Measurements from ENCODE around the gene PLA2G2E.
"Not testable (repeated sequence)": the region's sequence is repeated elsewhere in the genome, so short reads cannot be mapped to it uniquely, and the experiment has no call there.

PLA2G2E gene

GRCh38 chr1:19923137-19923952 is at the start of gene PLA2G2E:
Gene PLA2G2E, minus strand, starts transcription at chr1:19923617. Its CDS starts 58 bp downstream, at chr1:19923559.
- DNase-seq: no peak

GRCh38 chr1:19971664-19972063 is 48.2 kb upstream of the PLA2G2E start:
- DNase-seq: no peak

- DNase-seq: no peak
Observed at GRCh38 chr1:19969898-19970660, 46.7 kb upstream of the PLA2G2E start.

GRCh38 chr1:19967808-19968207 is 44.4 kb upstream of the PLA2G2E start:
- no peak for DNase-seq

GRCh38 chr1:19964542-19964941 is 41.1 kb upstream of the PLA2G2E start:
- DNase-seq: no peak

GRCh38 chr1:19963636-19964035 is 40.2 kb upstream of the PLA2G2E start:
- no peak for DNase-seq

GRCh38 chr1:19960591-19960990 is 37.2 kb upstream of the PLA2G2E start:
- DNase-seq: no peak

GRCh38 chr1:19957779-19958178 is 34.4 kb upstream of the PLA2G2E start:
- DNase-seq: no peak

- DNase-seq: no peak
Observed at GRCh38 chr1:19955534-19956170, 32.2 kb upstream of the PLA2G2E start.

- DNase-seq: no peak
Observed at GRCh38 chr1:19954059-19954458, 30.6 kb upstream of the PLA2G2E start.

GRCh38 chr1:19949016-19949415 is 25.6 kb upstream of the PLA2G2E start:
- DNase-seq: no peak

GRCh38 chr1:19946971-19947370 is 23.6 kb upstream of the PLA2G2E start:
- DNase-seq: no peak

GRCh38 chr1:19946331-19946751 is 22.9 kb upstream of the PLA2G2E start:
- DNase-seq: no peak

GRCh38 chr1:19945914-19946313 is 22.5 kb upstream of the PLA2G2E start:
- DNase-seq: no peak

- no peak for DNase-seq
Observed at GRCh38 chr1:19942657-19943056, 19.2 kb upstream of the PLA2G2E start.

- DNase-seq: no peak
Observed at GRCh38 chr1:19942088-19942487, 18.7 kb upstream of the PLA2G2E start.

GRCh38 chr1:19941206-19941568 is 17.8 kb upstream of the PLA2G2E start:
- DNase-seq: no peak

GRCh38 chr1:19940486-19941205 is 17.2 kb upstream of the PLA2G2E start:
- DNase-seq: no peak

GRCh38 chr1:19938472-19938871 is 15.1 kb upstream of the PLA2G2E start:
- no peak for DNase-seq

GRCh38 chr1:19936061-19936750 is 12.8 kb upstream of the PLA2G2E start:
- no peak for DNase-seq

GRCh38 chr1:19934336-19934735 is 10.9 kb upstream of the PLA2G2E start:
- no peak for DNase-seq

- no peak for DNase-seq
Observed at GRCh38 chr1:19932866-19933265, 9.4 kb upstream of the PLA2G2E start.

GRCh38 chr1:19927130-19927421 is 3.7 kb upstream of the PLA2G2E start:
- DNase-seq: not testable (repeated sequence)
